Astrocyte (in vitro differentiated cells and primary cell): ENCODE results near the gene STX16. TPM values are rescaled to one million over a fixed set of nuclear protein-coding genes. Genes with fewer than 3 reads are reported as not detected.

ENCODE experiments used
- DNase-seq: peaks from one replicate; pipeline ENCODE4 v3.0.0-alpha.2; 2010; ENCODE audit warnings: low read depth
- FAIRE-seq: peaks from 2 replicates; lab custom pipeline; 2011; peaks lifted over from hg19 to GRCh38; lab: Jason Lieb, UNC
- H2AFZ ChIP-seq: 2 replicates; pipeline ENCODE4 v1.6.0; 2012; ENCODE audit warnings: low read depth, low read length, inconsistent platforms
- H3K27ac ChIP-seq: 2 replicates; pipeline ENCODE4 v1.5.1; 2011; ENCODE audit warnings: low read depth, low read length, inconsistent platforms
- H3K27me3 ChIP-seq: 2 replicates; pipeline ENCODE4 v1.6.0; 2011; ENCODE audit warnings: low read length, inconsistent platforms; ENCODE audit not compliant: insufficient read depth
- H3K36me3 ChIP-seq: 2 replicates; pipeline ENCODE4 v1.5.1; 2011; ENCODE audit warnings: low read length, inconsistent platforms; ENCODE audit not compliant: insufficient read depth
- H3K4me1 ChIP-seq: 2 replicates; pipeline ENCODE4 v1.5.1; 2011; ENCODE audit warnings: low read length, inconsistent platforms; ENCODE audit not compliant: insufficient read depth
- H3K4me2 ChIP-seq: 2 replicates; pipeline ENCODE4 v1.6.0; 2012; ENCODE audit warnings: low read length, inconsistent platforms
- H3K4me3 ChIP-seq: 2 replicates; pipeline ENCODE4 v1.5.1; 2011; ENCODE audit warnings: low read depth, mild to moderate bottlenecking, low read length, inconsistent platforms; ENCODE audit not compliant: insufficient read depth
- H3K79me2 ChIP-seq: 2 replicates; pipeline ENCODE4 v1.6.0; 2012; ENCODE audit warnings: mild to moderate bottlenecking, low read length, inconsistent platforms; ENCODE audit not compliant: insufficient read depth
- H3K9ac ChIP-seq: 2 replicates; pipeline ENCODE4 v1.6.0; 2012; ENCODE audit warnings: mild to moderate bottlenecking, low read length, inconsistent platforms
- H3K9me3 ChIP-seq: 2 replicates; pipeline ENCODE4 v1.5.1; 2012; ENCODE audit warnings: low read depth, mild to moderate bottlenecking, low read length, inconsistent platforms; ENCODE audit not compliant: insufficient read depth
- H4K20me1 ChIP-seq: 2 replicates; pipeline ENCODE4 v1.6.0; 2012; ENCODE audit warnings: low read length, inconsistent platforms; ENCODE audit not compliant: insufficient read depth
- H3K27ac Mint-ChIP-seq: one replicate; pipeline ENCODE4 v1.8.0; 2021; ENCODE audit warnings: mild to moderate bottlenecking, mixed read lengths; ENCODE audit not compliant: unreplicated experiment
- H3K27me3 Mint-ChIP-seq: one replicate; pipeline ENCODE4 v1.8.0; 2021; ENCODE audit warnings: low read depth, mixed read lengths; ENCODE audit not compliant: unreplicated experiment
- H3K36me3 Mint-ChIP-seq: one replicate; pipeline ENCODE4 v1.8.0; 2021; ENCODE audit warnings: low read depth, mixed read lengths; ENCODE audit not compliant: unreplicated experiment
- H3K4me1 Mint-ChIP-seq: one replicate; pipeline ENCODE4 v1.8.0; 2021; ENCODE audit warnings: low read depth, mixed read lengths; ENCODE audit not compliant: unreplicated experiment
- H3K4me3 Mint-ChIP-seq: one replicate; pipeline ENCODE4 v1.8.0; 2021; ENCODE audit warnings: mild to moderate bottlenecking, moderate library complexity, mixed read lengths; ENCODE audit not compliant: unreplicated experiment
- H3K9me3 Mint-ChIP-seq: one replicate; pipeline ENCODE4 v1.8.0; 2021; ENCODE audit warnings: mild to moderate bottlenecking, mixed read lengths; ENCODE audit not compliant: unreplicated experiment
- EZH2 ChIP-seq: IDR thresholded peaks from 2 replicates; pipeline ENCODE4 v1.6.1; 2012; ENCODE audit warnings: mild to moderate bottlenecking, low read length, inconsistent platforms; ENCODE audit not compliant: insufficient read depth
- total RNA-seq: library from RNA; stranded (reverse); gene quantifications from 2 replicates; pipeline ENCODE4 v1.2.1, GENCODE V29; 2021
- TF ChIP-seq, protein P1 (sequence below): IDR thresholded peaks from 2 replicates; pipeline ENCODE4 v1.5.1; 2011; ENCODE audit warnings: low read depth, mild to moderate bottlenecking, inconsistent platforms, low read length, moderate library complexity; ENCODE audit not compliant: insufficient read depth

The STX16 gene
- total RNA-seq, 1 donor from 2014 or later = 59.3 TPM

DNA sequence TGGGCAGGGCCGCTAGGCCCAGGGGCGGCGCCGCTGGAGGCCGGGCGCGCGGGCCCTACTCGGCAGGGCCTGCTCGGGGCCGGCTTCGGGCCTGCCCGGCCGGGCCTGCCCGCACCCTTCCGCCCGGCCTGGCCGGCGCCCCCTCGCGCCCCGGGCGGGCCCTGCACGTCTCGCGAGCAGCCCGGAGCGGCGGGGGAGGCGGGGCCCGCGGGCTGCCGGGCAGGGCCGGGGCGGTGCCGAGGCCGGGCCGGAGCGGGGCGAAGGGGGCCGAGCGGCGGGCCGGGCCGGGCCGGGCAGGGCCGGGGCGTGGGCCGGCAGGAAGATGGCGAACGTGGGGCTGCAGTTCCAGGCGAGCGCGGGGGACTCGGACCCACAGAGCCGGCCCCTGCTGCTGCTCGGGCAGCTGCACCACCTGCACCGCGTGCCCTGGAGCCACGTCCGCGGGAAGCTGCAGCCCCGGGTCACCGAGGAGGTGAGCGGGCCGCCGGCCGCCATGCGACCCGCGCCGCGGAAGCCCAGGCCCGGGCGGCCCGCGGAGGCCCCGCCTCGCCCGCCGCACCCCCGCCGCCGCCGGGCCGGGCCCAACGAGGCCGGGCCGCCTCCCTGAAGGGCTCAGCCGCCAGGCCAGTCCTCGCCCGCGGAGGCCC, 41.6 kb downstream of the STX16 start, which contains the start of gene NPEPL1:
TSS of gene NPEPL1 (plus strand) at position 222 of the 647 bp plus-strand sequence. CDS start at position 323, 101 bp downstream.
- H3K4me1 Mint-ChIP-seq = peaks cover 9% of the 10 kb centered on the region
- Histone ChIP-seq H3K36me3 (no peaks in the 10 kb centered on the region), H3K4me2 (peak within 1 kb of the TSS; percentile 87), H3K9me3 (no peaks in the 10 kb centered on the region), H3K9ac (peak within 1 kb of the TSS; percentile 81), H2AFZ (peak within 1 kb of the TSS; percentile 86), H3K79me2 (peaks cover 20% of the 10 kb centered on the region), H3K4me3 (peak within 1 kb of the TSS; percentile 46), H3K27ac (peak within 1 kb of the TSS; percentile 71), H3K27me3 (no peaks in the 10 kb centered on the region), H4K20me1 (peaks cover 6% of the 10 kb centered on the region), H3K4me1 (peaks cover 15% of the 10 kb centered on the region)
- no peak for FAIRE-seq
- H3K36me3 Mint-ChIP-seq = peaks cover 5% of the 10 kb centered on the region
- H3K9me3 Mint-ChIP-seq = no peaks in the 10 kb centered on the region
- H3K27ac Mint-ChIP-seq = peak within 1 kb of the TSS; percentile 66
- peak; percentile 64 for DNase-seq
- no peaks in the 10 kb centered on the region for H3K27me3 Mint-ChIP-seq
- H3K4me3 Mint-ChIP-seq = no peak within 1 kb of the TSS
- TF ChIP-seq EZH2 = no peak
- TF ChIP-seq, protein P1, sequence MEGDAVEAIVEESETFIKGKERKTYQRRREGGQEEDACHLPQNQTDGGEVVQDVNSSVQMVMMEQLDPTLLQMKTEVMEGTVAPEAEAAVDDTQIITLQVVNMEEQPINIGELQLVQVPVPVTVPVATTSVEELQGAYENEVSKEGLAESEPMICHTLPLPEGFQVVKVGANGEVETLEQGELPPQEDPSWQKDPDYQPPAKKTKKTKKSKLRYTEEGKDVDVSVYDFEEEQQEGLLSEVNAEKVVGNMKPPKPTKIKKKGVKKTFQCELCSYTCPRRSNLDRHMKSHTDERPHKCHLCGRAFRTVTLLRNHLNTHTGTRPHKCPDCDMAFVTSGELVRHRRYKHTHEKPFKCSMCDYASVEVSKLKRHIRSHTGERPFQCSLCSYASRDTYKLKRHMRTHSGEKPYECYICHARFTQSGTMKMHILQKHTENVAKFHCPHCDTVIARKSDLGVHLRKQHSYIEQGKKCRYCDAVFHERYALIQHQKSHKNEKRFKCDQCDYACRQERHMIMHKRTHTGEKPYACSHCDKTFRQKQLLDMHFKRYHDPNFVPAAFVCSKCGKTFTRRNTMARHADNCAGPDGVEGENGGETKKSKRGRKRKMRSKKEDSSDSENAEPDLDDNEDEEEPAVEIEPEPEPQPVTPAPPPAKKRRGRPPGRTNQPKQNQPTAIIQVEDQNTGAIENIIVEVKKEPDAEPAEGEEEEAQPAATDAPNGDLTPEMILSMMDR = no peak

DNA sequence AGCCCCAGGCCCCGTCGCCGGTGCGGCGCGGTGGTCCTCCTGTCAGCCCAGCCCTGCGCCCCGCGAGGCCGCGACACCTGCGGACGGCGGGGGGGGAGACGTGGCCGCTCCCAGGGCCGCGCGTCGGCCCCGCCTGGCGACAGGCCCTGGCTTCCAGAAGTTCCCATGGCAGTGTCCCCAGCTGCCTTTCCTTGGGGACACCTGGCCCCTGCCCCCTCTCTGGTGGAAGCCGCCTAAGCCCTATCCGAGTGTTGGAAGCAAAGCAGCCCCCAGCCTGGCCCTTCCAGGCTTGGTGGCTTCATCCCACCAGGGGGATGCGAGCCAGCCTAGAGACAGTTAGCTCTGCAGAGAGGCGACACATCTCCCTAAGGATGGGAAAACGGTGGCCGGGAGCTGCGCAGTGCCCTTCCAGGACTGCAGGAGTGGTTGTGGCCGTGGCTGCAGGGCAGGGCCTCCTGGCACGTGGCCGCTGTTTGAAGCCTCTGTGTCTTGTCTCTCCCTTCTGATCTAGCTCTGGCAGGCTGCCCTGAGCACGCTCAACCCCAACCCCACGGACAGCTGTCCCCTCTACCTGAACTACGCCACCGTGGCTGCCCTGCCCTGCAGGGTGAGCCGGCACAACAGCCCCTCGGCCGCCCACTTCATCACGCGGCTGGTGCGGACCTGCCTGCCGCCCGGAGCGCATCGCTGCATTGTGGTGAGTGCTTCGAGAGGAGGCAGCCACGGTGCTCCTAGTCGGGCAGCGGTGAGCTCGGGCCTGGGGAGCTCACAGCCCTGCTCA, 42.3 kb downstream of the STX16 start:
- Histone ChIP-seq H3K4me1 (peaks cover 15% of the 10 kb centered on the region), H4K20me1 (peaks cover 6% of the 10 kb centered on the region), H3K4me2 (peak overlapping the region; percentile 87), H2AFZ (peak overlapping the region; percentile 69), H3K27me3 (no peaks in the 10 kb centered on the region), H3K27ac (no peak overlapping the region), H3K36me3 (no peaks in the 10 kb centered on the region), H3K4me3 (peak overlapping the region; percentile 46), H3K9me3 (no peaks in the 10 kb centered on the region), H3K9ac (peak overlapping the region; percentile 81), H3K79me2 (peaks cover 20% of the 10 kb centered on the region)
- TF ChIP-seq, protein P1 = no peak
- TF ChIP-seq EZH2 = no peak
- Mint-ChIP-seq H3K9me3 (no peaks in the 10 kb centered on the region), H3K36me3 (peaks cover 8% of the 10 kb centered on the region), H3K4me3 (no peak overlapping the region), H3K4me1 (peaks cover 9% of the 10 kb centered on the region), H3K27ac (peak overlapping the region; percentile 66), H3K27me3 (peaks cover 4% of the 10 kb centered on the region)
- FAIRE-seq (no peak), DNase-seq (no peak)
